Liver (tissue), 3 donors: ENCODE measurements around the gene SCAI.

Experiments
- HNF4G ChIP-seq: IDR thresholded peaks from 2 replicates; pipeline ENCODE4 v1.6.1; 2016; ENCODE audit warnings: antibody characterized with exemption
- RAD21 ChIP-seq, 2 donors: IDR thresholded peaks; 2 replicates each; pipeline ENCODE4 v1.6.1; 2016; ENCODE audit warnings: antibody characterized with exemption in 2 of 2, mild to moderate bottlenecking in 2 of 2
- RXRA ChIP-seq, 2 donors: IDR thresholded peaks; 2 replicates each; pipeline ENCODE4 v1.6.1; 2017 to 2018; ENCODE audit warnings: antibody characterized with exemption in 2 of 2, mild to moderate bottlenecking in 1 of 2
- TF ChIP-seq, protein P1 (sequence below): fragments of 150-350 bp; IDR thresholded peaks from 2 replicates; pipeline ENCODE4 v1.5.1; 2017; ENCODE audit warnings: improper control_type of control experiment, low read depth, low read length; ENCODE audit not compliant: missing input control
- TF ChIP-seq, protein P2 (sequence below): IDR thresholded peaks from 2 replicates; pipeline ENCODE4 v1.6.1; 2016; ENCODE audit warnings: antibody characterized with exemption
- donor health status: healthy.
- donor health status: healthy.

DNA sequence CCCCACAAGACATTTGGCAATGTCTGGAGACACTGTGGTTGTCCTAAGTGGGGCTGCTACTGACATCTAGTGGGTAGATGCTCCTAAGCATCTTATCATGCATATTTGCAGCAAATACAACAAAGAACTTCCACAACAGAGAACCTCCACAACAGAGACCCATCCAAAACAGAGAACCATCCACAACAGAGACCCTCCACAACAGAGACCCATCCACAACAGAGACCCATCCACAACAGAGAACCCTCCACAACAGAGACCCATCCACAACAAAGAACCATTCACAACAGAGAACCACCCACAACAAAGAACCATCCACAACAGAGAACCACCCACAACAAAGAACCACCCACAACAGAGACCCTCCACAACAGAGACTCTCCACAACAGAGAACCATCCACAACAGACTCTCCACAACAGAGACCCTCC is 248.6 kb downstream of the SCAI start:
- TF ChIP-seq, protein P1, sequence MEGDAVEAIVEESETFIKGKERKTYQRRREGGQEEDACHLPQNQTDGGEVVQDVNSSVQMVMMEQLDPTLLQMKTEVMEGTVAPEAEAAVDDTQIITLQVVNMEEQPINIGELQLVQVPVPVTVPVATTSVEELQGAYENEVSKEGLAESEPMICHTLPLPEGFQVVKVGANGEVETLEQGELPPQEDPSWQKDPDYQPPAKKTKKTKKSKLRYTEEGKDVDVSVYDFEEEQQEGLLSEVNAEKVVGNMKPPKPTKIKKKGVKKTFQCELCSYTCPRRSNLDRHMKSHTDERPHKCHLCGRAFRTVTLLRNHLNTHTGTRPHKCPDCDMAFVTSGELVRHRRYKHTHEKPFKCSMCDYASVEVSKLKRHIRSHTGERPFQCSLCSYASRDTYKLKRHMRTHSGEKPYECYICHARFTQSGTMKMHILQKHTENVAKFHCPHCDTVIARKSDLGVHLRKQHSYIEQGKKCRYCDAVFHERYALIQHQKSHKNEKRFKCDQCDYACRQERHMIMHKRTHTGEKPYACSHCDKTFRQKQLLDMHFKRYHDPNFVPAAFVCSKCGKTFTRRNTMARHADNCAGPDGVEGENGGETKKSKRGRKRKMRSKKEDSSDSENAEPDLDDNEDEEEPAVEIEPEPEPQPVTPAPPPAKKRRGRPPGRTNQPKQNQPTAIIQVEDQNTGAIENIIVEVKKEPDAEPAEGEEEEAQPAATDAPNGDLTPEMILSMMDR: peak; percentile 35
- TF ChIP-seq HNF4G: no peak
- TF ChIP-seq RXRA (IDR thresholded peaks at IDR 0.05): no peak
- TF ChIP-seq, protein P2, sequence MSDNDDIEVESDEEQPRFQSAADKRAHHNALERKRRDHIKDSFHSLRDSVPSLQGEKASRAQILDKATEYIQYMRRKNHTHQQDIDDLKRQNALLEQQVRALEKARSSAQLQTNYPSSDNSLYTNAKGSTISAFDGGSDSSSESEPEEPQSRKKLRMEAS: no peak
- peak; percentile 64 to 75 for TF ChIP-seq RAD21 (IDR thresholded peaks at IDR 0.05)
